Fibroblast of lung (primary cell): Measurements from ENCODE around the gene AR.

ENCODE experiments used
- EZH2 ChIP-seq: IDR thresholded peaks from 2 replicates; pipeline ENCODE4 v1.5.1; 2012; ENCODE audit warnings: low read length, control low read depth, mild to moderate bottlenecking; ENCODE audit errors: missing control alignments
- TF ChIP-seq, protein P1 (sequence below), 2 donors: IDR thresholded peaks in 1 of 2; conservative IDR thresholded peaks in 1 of 2; 1 replicate in 1 of 2; 2 replicates in 1 of 2; pipeline ENCODE4 v1.5.1; 2011 to 2012; ENCODE audit warnings: low read length in 2 of 2, control low read depth in 1 of 2, inconsistent platforms in 1 of 2, low read depth in 1 of 2, mild to moderate bottlenecking in 1 of 2

DNA sequence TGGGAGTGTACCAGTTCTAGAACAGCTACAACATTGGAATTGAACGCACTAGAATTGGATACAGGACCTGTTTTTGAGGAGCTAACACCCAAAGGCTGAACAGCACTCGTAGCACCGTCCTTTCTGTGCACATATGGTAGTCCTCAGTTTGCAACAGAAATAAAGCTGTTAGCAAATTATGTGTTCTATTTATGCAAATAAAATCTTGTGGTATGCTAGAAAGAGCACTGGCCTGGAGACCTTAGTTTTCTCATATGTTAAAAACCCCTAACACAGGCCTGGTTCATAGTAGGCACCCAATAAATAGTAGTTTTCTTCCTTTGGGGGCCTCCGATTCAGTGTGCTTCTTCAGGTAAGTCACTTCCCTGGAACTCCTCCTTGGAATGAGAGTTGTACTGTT is 140.3 kb downstream of the AR start:
- TF ChIP-seq, protein P1, sequence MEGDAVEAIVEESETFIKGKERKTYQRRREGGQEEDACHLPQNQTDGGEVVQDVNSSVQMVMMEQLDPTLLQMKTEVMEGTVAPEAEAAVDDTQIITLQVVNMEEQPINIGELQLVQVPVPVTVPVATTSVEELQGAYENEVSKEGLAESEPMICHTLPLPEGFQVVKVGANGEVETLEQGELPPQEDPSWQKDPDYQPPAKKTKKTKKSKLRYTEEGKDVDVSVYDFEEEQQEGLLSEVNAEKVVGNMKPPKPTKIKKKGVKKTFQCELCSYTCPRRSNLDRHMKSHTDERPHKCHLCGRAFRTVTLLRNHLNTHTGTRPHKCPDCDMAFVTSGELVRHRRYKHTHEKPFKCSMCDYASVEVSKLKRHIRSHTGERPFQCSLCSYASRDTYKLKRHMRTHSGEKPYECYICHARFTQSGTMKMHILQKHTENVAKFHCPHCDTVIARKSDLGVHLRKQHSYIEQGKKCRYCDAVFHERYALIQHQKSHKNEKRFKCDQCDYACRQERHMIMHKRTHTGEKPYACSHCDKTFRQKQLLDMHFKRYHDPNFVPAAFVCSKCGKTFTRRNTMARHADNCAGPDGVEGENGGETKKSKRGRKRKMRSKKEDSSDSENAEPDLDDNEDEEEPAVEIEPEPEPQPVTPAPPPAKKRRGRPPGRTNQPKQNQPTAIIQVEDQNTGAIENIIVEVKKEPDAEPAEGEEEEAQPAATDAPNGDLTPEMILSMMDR (conservative IDR thresholded peaks at IDR 0.05 in 1 of 2, IDR thresholded peaks at IDR 0.05 in 1 of 2; ENCODE audit: low read depth in 1 of 2, low read length in 2 of 2), result no peak
- TF ChIP-seq EZH2, result no peak
